K562 (cell line): Measurements from ENCODE around the gene AK2. TPM values are rescaled to one million over a fixed set of nuclear protein-coding genes. Genes with fewer than 3 reads are reported as not detected.

ENCODE experiments used
- ATAC-seq: fragments of 200-7000 bp; cut with Tn5 transposase; 3 replicates; pipeline ENCODE4 v1.9.1; 2020; ENCODE audit warnings: moderate library complexity
- BruUV-seq: library from RNA; stranded (reverse); fragments of 400-500 nt; replicated peaks from 2 replicates; lab custom pipeline; 2021; lab: Mats Ljungman, UMichigan
- CTCF ChIA-PET: fragments of 300-600 bp; formaldehyde crosslinking; extraction: SDS; loops from one replicate; lab custom pipeline; 2021; ENCODE audit warnings: low intra/inter-chr PET ratio; lab: Yijun Ruan, JAX
- POLR2A ChIA-PET: fragments of 300-600, 350-650 bp; sonication (Branson Sonifier 250); formaldehyde crosslinking; extraction: SDS; loops from one replicate; lab custom pipeline; 2021; ENCODE audit warnings: antibody characterized with exemption, inconsistent platforms; lab: Yijun Ruan, JAX
- DNase-seq, 4 experiments: peaks; one replicate each; pipeline versions ENCODE4 v3.0.0 to v3.0.0-alpha.2; 2011 to 2018; ENCODE audit warnings: low spot score in 3 of 4, mixed read lengths in 3 of 4; ENCODE audit errors: extremely low read depth in 1 of 4
- FAIRE-seq: peaks from 2 replicates; lab custom pipeline; 2011; peaks lifted over from hg19 to GRCh38; lab: Jason Lieb, UNC
- H2AFZ ChIP-seq: 2 replicates; pipeline ENCODE4 v1.6.0; 2011; ENCODE audit warnings: low read depth, low read length, control low read depth, inconsistent platforms
- H3K27ac ChIP-seq: fragments of 200-600 bp; 3 replicates; pipeline ENCODE4 v1.8.0; 2011; ENCODE audit warnings: low read depth, mild to moderate bottlenecking, control low read depth, inconsistent platforms, low read length, moderate library complexity, mixed read lengths; ENCODE audit errors: extremely low read depth
- H3K27me3 ChIP-seq, 2 experiments: fragments of 300-600 bp in 1 of 2; 2 replicates in 1 of 2; 3 replicates in 1 of 2; pipeline versions ENCODE4 v1.6.0 to v1.8.0; 2011; ENCODE audit warnings: inconsistent platforms in 2 of 2, low read length in 2 of 2, mild to moderate bottlenecking in 1 of 2, mixed read lengths in 1 of 2, moderate library complexity in 1 of 2; ENCODE audit not compliant: control insufficient read depth in 2 of 2, insufficient read depth in 2 of 2
- H3K36me3 ChIP-seq: fragments of 300-600 bp; 3 replicates; pipeline ENCODE4 v1.8.0; 2011; ENCODE audit warnings: mild to moderate bottlenecking, low read length, inconsistent platforms; ENCODE audit not compliant: control insufficient read depth, insufficient read depth
- H3K4me1 ChIP-seq, 2 experiments: fragments of 200-600 bp in 1 of 2; replicated peaks in 1 of 2; 2 replicates in 1 of 2; 3 replicates in 1 of 2; pipeline versions ENCODE4 v1.5.1 to v1.8.0; 2011; ENCODE audit warnings: inconsistent platforms in 2 of 2, low read length in 2 of 2, mild to moderate bottlenecking in 1 of 2, mixed read lengths in 1 of 2, moderate library complexity in 1 of 2; ENCODE audit not compliant: control insufficient read depth in 2 of 2, insufficient read depth in 2 of 2
- H3K4me2 ChIP-seq: 2 replicates; pipeline ENCODE4 v1.6.1; 2011; ENCODE audit warnings: low read length, control low read depth, inconsistent platforms, mixed read lengths; ENCODE audit not compliant: insufficient read depth
- H3K4me3 ChIP-seq: fragments of 200-600 bp; sonication (generic), shearing (Covaris generic); 2 replicates; pipeline ENCODE4 v1.5.1; 2016; ENCODE audit warnings: control low read depth, inconsistent platforms
- H3K79me2 ChIP-seq: fragments of 200-600 bp; 3 replicates; pipeline ENCODE4 v1.8.0; 2011; ENCODE audit warnings: low read length, inconsistent platforms; ENCODE audit not compliant: control insufficient read depth, insufficient read depth
- H3K9ac ChIP-seq, 2 experiments: 2 replicates each; pipeline versions ENCODE4 v1.6.0 to v1.6.1; 2011; ENCODE audit warnings: low read depth in 2 of 2, low read length in 2 of 2, control low read depth in 1 of 2, inconsistent platforms in 1 of 2, mild to moderate bottlenecking in 1 of 2, mixed read lengths in 1 of 2; ENCODE audit not compliant: insufficient read depth in 1 of 2
- H3K9me1 ChIP-seq: one replicate; pipeline ENCODE4 v1.6.0; 2011; ENCODE audit warnings: inconsistent platforms, mild to moderate bottlenecking, low read length, moderate library complexity; ENCODE audit not compliant: control insufficient read depth, insufficient read depth
- H3K9me3 ChIP-seq: replicated peaks from 2 replicates; pipeline ENCODE4 v1.5.1; 2011; ENCODE audit warnings: low read depth, low read length, inconsistent platforms; ENCODE audit not compliant: control insufficient read depth, insufficient read depth
- H4K20me1 ChIP-seq: replicated peaks from 2 replicates; pipeline ENCODE4 v1.6.1; 2011; ENCODE audit warnings: low read length, inconsistent platforms, mixed read lengths; ENCODE audit not compliant: control insufficient read depth, insufficient read depth
- ETV6 ChIP-seq, 3 experiments: fragments of 150-350 bp in 1 of 3; sonication (generic) in 1 of 3; formaldehyde crosslinking in 1 of 3; IDR thresholded peaks; 2 replicates each; pipeline versions ENCODE4 v1.6.1 to v1.8.0; 2014 to 2022; ENCODE audit warnings: borderline replicate concordance in 2 of 3, low read depth in 2 of 3, antibody characterized with exemption in 1 of 3, low read length in 1 of 3, mild to moderate bottlenecking in 1 of 3, missing genetic modification reagents in 1 of 3
- NR3C1 ChIP-seq: sonication (generic); formaldehyde crosslinking; IDR thresholded peaks from 2 replicates; pipeline ENCODE4 v1.8.1; 2022; ENCODE audit warnings: missing genetic modification reagents
- TEAD2 ChIP-seq: fragments of 450-650 bp; IDR thresholded peaks from 2 replicates; pipeline ENCODE4 v1.6.1; 2016; ENCODE audit warnings: missing genetic modification characterization, control low read depth, missing compliant biosample characterization
- ZNF217 ChIP-seq: sonication (generic); formaldehyde crosslinking; IDR thresholded peaks from 2 replicates; pipeline ENCODE4 v1.8.0; 2022; ENCODE audit warnings: mild to moderate bottlenecking, missing genetic modification reagents
- ZNF224 ChIP-seq: sonication (generic); formaldehyde crosslinking; IDR thresholded peaks from 2 replicates; pipeline ENCODE4 v1.8.0; 2022; ENCODE audit warnings: mild to moderate bottlenecking, missing genetic modification reagents
- WGBS: fragments of 100-300 bp; shearing (Covaris generic); methylation state at CpG from one replicate; pipeline ENCODE4 v1.1.6; 2016; ENCODE audit warnings: low coverage, mixed read lengths; ENCODE audit not compliant: insufficient coverage; ENCODE audit errors: missing lambda C conversion rate; 5-methylcytosine and 5-hydroxymethylcytosine counted together
- in situ Hi-C: fragments of 300-500 bp; cut with MboI; formaldehyde crosslinking; loops from 4 replicates; pipeline ENCODE4 v1.15.0; 2018; ENCODE audit warnings: inconsistent platforms, mixed read lengths
- intact Hi-C: fragments of 100-400 bp; cut with micrococcal nuclease; formaldehyde crosslinking; loops from 2 replicates; pipeline ENCODE4 v1.14.2; 2022
- polyA plus RNA-seq, 8 experiments: library from polyadenylated mRNA; depleted of rRNA in 4 of 8; stranded (reverse) in 5 of 8; unstranded in 3 of 8; fragments of >200 nt; fragmentation: Nextera tagmentation in 2 of 8; fragmentation: Illumina TruSeq in 1 of 8; extraction: Ambion mirVana in 2 of 8; extraction: Trizol in 1 of 8; gene quantifications; 2 replicates each; pipeline versions ENCODE4 v1.2.1 to v1.2.3, GENCODE V29; 2011 to 2014; ENCODE audit warnings: inconsistent platforms in 1 of 8, missing spikeins in 1 of 8
- total RNA-seq, 7 experiments: library from RNA; depleted of rRNA in 6 of 7; stranded (reverse); fragments of >200 nt in 6 of 7; fragmentation: Illumina TruSeq in 2 of 7; extraction: Trizol in 2 of 7; gene quantifications; 2 replicates each; pipeline versions ENCODE4 v1.2.1 to v1.2.3, GENCODE V29; 2011 to 2021; ENCODE audit warnings: low replicate concordance in 1 of 7
- TF ChIP-seq, protein P1 (sequence below), 2 experiments: fragments of 250-450 bp in 1 of 2; fragments of 450-650 bp in 1 of 2; sonication (Bioruptor Pico) in 1 of 2; IDR thresholded peaks; 2 replicates each; pipeline versions ENCODE4 v1.6.1 to v1.8.0; 2016 to 2021; ENCODE audit warnings: mild to moderate bottlenecking in 2 of 2, moderate library complexity in 2 of 2, missing compliant biosample characterization in 1 of 2, missing genetic modification characterization in 1 of 2
- TF ChIP-seq, protein P2 (sequence below): fragments of 450-650 bp; IDR thresholded peaks from 2 replicates; pipeline ENCODE4 v1.6.1; 2016

AK2 gene
- total and polyA plus RNA-seq, 9 of the 15 experiments (the other 6 are each of a cell fraction or from before 2014, with no cell fraction given), result 105 to 1,050 (median 509) TPM

DNA sequence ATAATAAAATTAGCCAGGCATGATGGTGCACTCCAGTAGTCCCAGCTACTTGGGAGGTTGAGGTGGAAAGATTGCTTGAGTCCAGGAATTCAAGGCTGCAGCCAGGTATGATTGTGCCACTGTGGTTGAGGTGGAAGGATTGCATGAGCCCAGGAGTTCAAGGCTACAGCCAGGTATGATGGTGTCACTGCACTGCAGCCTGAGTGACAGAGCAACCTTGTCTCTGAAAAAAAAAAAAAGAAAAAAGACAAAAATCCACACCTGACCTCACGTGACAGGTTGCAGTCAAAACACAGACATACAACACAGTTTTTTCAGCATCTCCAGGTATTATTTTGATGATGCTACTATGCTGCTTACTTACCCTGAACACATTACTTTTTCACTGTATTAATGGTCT, 4.3 kb upstream of the AK2 start:
- Histone ChIP-seq H3K9me3 (0 out of 2 replicates have a peak, but pooled peaks cover 4% of the 10 kb centered on the region), H3K9ac (no peak overlapping the region), H3K36me3 (no peaks in the 10 kb centered on the region), H3K27me3 (no peaks in the 10 kb centered on the region), H3K9me1 (no peaks in the 10 kb centered on the region), H3K4me1 (peaks cover 4 to 14% of the 10 kb centered on the region in 2 experiments; a peak in 4 of 5 replicates), H3K4me2 (no peak overlapping the region), H3K27ac (no peak overlapping the region), H3K79me2 (peaks cover 13% of the 10 kb centered on the region), H3K4me3 (no peak overlapping the region), H4K20me1 (no peaks in the 10 kb centered on the region; the same call in 1 of the 2 replicates), H2AFZ (no peak overlapping the region)
- in situ Hi-C loops, result no loop called here
- BruUV-seq, result no TSS peak
- TF ChIP-seq TEAD2 (tag) (no peak), ETV6 (IDR thresholded peaks at IDR 0.05; ENCODE audit: borderline replicate concordance in 1 of 2, low read depth in 2 of 2, low read length in 1 of 2) (no peak), ETV6 (CRISPR knock-in tag; IDR thresholded peaks at IDR 0.05; ENCODE audit: borderline replicate concordance) (no peak), NR3C1 (CRISPR knock-in tag) (no peak), ZNF224 (CRISPR knock-in tag) (no peak), ZNF217 (no peak)
- TF ChIP-seq, protein P1, sequence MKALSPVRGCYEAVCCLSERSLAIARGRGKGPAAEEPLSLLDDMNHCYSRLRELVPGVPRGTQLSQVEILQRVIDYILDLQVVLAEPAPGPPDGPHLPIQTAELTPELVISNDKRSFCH (CRISPR knock-in tag; IDR thresholded peaks at IDR 0.05), result no peak
- TF ChIP-seq, protein P1 (tag; IDR thresholded peaks at IDR 0.05), result no peak
- TF ChIP-seq, protein P2, sequence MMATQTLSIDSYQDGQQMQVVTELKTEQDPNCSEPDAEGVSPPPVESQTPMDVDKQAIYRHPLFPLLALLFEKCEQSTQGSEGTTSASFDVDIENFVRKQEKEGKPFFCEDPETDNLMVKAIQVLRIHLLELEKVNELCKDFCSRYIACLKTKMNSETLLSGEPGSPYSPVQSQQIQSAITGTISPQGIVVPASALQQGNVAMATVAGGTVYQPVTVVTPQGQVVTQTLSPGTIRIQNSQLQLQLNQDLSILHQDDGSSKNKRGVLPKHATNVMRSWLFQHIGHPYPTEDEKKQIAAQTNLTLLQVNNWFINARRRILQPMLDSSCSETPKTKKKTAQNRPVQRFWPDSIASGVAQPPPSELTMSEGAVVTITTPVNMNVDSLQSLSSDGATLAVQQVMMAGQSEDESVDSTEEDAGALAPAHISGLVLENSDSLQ, result 0 out of 2 replicates have a peak, but pooled peaks have one; percentile 11
- DNase-seq (no peak), FAIRE-seq (no peak), ATAC-seq (no peak)
- intact Hi-C loops, result no loop called here
- WGBS, result 47% methylated on average over 1 of the region's 1 CpG
- ChIA-PET POLR2A (interaction anchor here (0.6 kb wide), 2 partner anchors 77 to 231 kb away, joined by 3 to 4 read pairs; no protein-coding TSS in a partner anchor), CTCF (no interaction called here)
